MM.1S (cell line): ENCODE data around the gene SLC8A3.

Experiments
- CTCF ChIP-seq: fragments of 300-600 bp; sonication (generic); IDR thresholded peaks from 2 replicates; pipeline ENCODE4 v1.5.1; 2016; ENCODE audit warnings: antibody characterized with exemption, low read length, mixed read lengths
- EZH2 ChIP-seq: fragments of 300-600 bp; sonication (generic); optimal IDR thresholded peaks from 2 replicates; pipeline ENCODE3; 2017; ENCODE audit warnings: low read depth, mild to moderate bottlenecking, antibody characterized with exemption, low read length, mixed read lengths

DNA sequence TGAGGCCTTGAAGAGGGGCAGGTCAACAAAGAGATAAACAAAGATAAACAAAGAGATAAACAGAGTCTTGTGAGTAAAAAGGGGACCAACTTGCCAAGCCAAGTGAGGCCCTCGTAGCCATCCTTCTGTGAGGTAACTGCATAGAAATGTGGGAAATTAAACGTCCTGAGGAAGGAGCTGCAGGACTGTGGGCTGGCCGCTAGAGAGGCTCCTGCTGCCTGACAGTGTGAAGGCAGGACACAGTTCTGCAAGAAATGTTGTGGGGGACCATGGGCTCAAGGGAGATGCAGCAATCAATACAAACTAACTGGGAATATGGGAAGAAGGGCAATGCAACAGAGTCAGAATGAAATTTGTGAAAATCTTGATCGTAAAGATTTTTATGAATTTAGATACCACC is 91.9 kb downstream of the SLC8A3 start:
- TF ChIP-seq EZH2, result no peak
- no peak for TF ChIP-seq CTCF
